ENCODE results near the gene ACO2. TPM values are rescaled to one million over a fixed set of nuclear protein-coding genes. Genes with fewer than 3 reads are reported as not detected.

ACO2 gene
- total and polyA plus RNA-seq, 2 of the 8 experiments (the other 6 are each of a cell fraction or from before 2014, with no cell fraction given): 52.8 to 75.4 TPM

DNA sequence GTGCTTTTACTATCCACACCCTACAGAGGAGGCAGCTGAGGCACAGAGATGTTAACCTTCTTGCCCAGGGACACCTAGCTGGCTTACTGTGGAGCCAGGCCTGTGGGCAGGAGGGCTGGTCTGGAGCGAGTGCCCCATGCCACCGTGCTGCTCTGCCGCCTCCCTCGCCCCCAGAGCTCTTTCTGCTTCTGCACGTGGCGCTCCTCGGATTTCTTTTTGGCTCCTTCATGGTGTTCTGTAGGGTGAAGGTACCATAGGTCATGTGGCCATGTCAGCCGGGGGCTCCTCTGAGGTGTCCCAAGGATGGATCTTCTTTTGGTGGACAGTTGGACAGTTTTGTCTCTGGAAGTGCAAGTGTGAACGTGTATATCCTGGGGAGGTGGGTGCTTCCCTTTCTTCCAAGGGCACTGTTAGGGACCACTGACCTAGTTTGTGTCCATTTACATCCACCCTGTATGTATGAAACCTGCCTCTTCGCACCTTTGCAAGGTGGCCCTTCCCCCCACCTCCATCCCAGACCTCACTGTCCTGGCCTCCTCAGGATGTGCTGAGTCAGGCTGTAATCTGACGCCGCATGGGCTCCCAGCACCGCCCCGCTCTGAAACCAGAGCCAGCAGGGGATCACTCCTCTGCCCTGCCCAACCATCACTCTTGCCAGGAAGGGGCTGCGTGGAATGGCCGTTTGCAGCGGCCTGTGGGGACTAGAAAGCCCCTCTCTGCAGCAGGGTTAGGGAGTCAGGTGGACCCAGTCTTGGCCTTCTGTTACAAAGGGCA is 43.7 kb downstream of the ACO2 start:
- Histone ChIP-seq H4K5ac (ENCODE audit: insufficient read length, low read depth, low read length) (peak overlapping the region; percentile 62), H3K4me2 (ENCODE audit: insufficient read depth in 1 of 2, low read depth in 2 of 2, low read length in 2 of 2) (peak overlapping the region; percentile 34 to 57; a peak in 2 of 4 replicates), H3K18ac (ENCODE audit: extremely low read depth, low read length) (peak overlapping the region; percentile 92), H3K79me2 (ENCODE audit: control insufficient read depth in 1 of 2, insufficient read depth in 2 of 2, low read length in 2 of 2) (no peaks in the 10 kb centered on the region), H3K27ac (ENCODE audit: low read depth, low read length) (peak overlapping the region; percentile 49; the same call in 1 of the 2 replicates), H2AFZ (ENCODE audit: low read length) (no peak overlapping the region), H3K79me1 (ENCODE audit: low read depth, low read length) (peaks cover 4% of the 10 kb centered on the region), H2BK20ac (ENCODE audit: low read length) (peak overlapping the region; percentile 97), H3K4me3 (ENCODE audit: extremely low read depth in 1 of 4, insufficient read depth in 2 of 4, low read depth in 3 of 4, low read length in 4 of 4) (peak overlapping the region in 2 of 4 experiments; percentile 6 to 19; a peak in 2 of 8 replicates), H3K23me2 (ENCODE audit: low read depth, low read length) (no peaks in the 10 kb centered on the region), H4K20me1 (replicated peaks in 1 of 2; ENCODE audit: control insufficient read depth in 1 of 2, insufficient read depth in 2 of 2, low read length in 2 of 2) (no peaks in the 10 kb centered on the region), H2AK5ac (ENCODE audit: low read depth, low read length) (peak overlapping the region; percentile 96), H3K9ac (replicated peaks in 1 of 4; ENCODE audit: extremely low read depth in 1 of 4, low read depth in 3 of 4, low read length in 3 of 4) (0 out of 7 replicates have a peak overlapping the region, but pooled peaks of 1 of the 4 experiments have one; percentile 13), H3K36me3 (ENCODE audit: control insufficient read depth in 2 of 4, insufficient read depth in 4 of 4, low read length in 3 of 4) (peaks cover 0 to 27% (median 7%) of the 10 kb centered on the region in 4 experiments; a peak in 6 of 8 replicates), H2BK120ac (replicated peaks; ENCODE audit: low read depth, low read length) (peak overlapping the region; percentile 89), H4K8ac (ENCODE audit: extremely low read depth, insufficient read depth, low read length) (peak overlapping the region; percentile 26; the same call in 1 of the 2 replicates), H3K27me3 (replicated peaks in 1 of 4; ENCODE audit: control insufficient read depth in 3 of 4, extremely low read depth in 1 of 4, insufficient read depth in 3 of 4, low read length in 3 of 4) (no peaks in the 10 kb centered on the region), H3K4ac (replicated peaks; ENCODE audit: insufficient read length, low read depth, low read length) (peak overlapping the region; percentile 72), H4K91ac (replicated peaks; ENCODE audit: insufficient read length, low read length) (peak overlapping the region; percentile 71), H3K9me3 (ENCODE audit: insufficient read depth in 2 of 2, low read depth in 1 of 2, low read length in 1 of 2) (no peaks in the 10 kb centered on the region), H3K14ac (ENCODE audit: insufficient read length) (no peak overlapping the region), H3K23ac (ENCODE audit: insufficient read length) (no peak overlapping the region), H2BK15ac (ENCODE audit: low read length) (peak overlapping the region; percentile 88; the same call in 1 of the 2 replicates), H2BK5ac (ENCODE audit: low read depth, low read length) (peak overlapping the region; percentile 95), H3K4me1 (replicated peaks in 1 of 4; ENCODE audit: control insufficient read depth in 3 of 4, insufficient read depth in 4 of 4, low read length in 3 of 4) (peaks cover 4 to 16% (median 14%) of the 10 kb centered on the region in 4 experiments), H2BK12ac (ENCODE audit: low read depth, low read length) (peak overlapping the region; percentile 99), H3K56ac (replicated peaks; ENCODE audit: insufficient read length, low read depth, low read length) (no peak overlapping the region)
- ChIA-PET CTCF (ENCODE audit: partially characterized antibody) (interaction anchor here (0.5 to 13.5 kb wide), 11 partner anchors 11 to 110 kb away, joined by 3 to 269 read pairs (median 6); partner anchors contain the start of genes PHF5A and TOB2), POLR2A (ENCODE audit: partially characterized antibody) (interaction anchor here (0.7 to 6.0 kb wide), 14 partner anchors 11 to 132 kb away, joined by 3 to 54 read pairs (median 4); partner anchors contain the start of genes ACO2, PHF5A and TOB2)
- 53% methylated on average over 17 of the region's 17 CpGs; no CpG with 5 or more reads in 1 of the 2 experiments for WGBS, 2 experiments (ENCODE audit: extremely low coverage in 1 of 2, insufficient coverage in 1 of 2, insufficient read length in 1 of 2, insufficient replicate concordance in 2 of 2, low coverage in 1 of 2, low lambda C conversion rate in 2 of 2, missing lambda C conversion rate in 1 of 2)
- DNase-seq (ENCODE audit: low read depth in 1 of 2, low spot score in 2 of 2): peak in 1 of 2 experiments; percentile 81
- FAIRE-seq: peak; percentile 96
- TF ChIP-seq SRF (IDR thresholded peaks at IDR 0.05; ENCODE audit: low read depth, low read length) (no peak), POLR2A (IDR thresholded peaks at IDR 0.05; ENCODE audit: control extremely low read depth in 1 of 2, low read depth in 2 of 2, low read length in 2 of 2) (peak in 1 of 2 experiments; percentile 58; a peak in 1 of 3 replicates), KDM1A (IDR thresholded peaks at IDR 0.05; ENCODE audit: borderline replicate concordance, low read length) (peak; percentile 42; the same call in 1 of the 2 replicates), TAF7 (optimal IDR thresholded peaks at IDR 0.05; ENCODE audit: borderline replicate concordance, low read depth, low read length) (no peak), SP4 (IDR thresholded peaks at IDR 0.05; ENCODE audit: low read length) (no peak), SIN3A (conservative IDR thresholded peaks at IDR 0.05 in 1 of 2, IDR thresholded peaks at IDR 0.05 in 1 of 2; ENCODE audit: low read depth in 1 of 2, low read length in 2 of 2) (0 out of 4 replicates have a peak, but pooled peaks of 1 of the 2 experiments have one; percentile 36), EP300 (IDR thresholded peaks at IDR 0.05; ENCODE audit: borderline replicate concordance in 1 of 2, low read depth in 2 of 2, low read length in 2 of 2) (peak in 1 of 2 experiments; percentile 74; a peak in 1 of 3 replicates), RAD21 (IDR thresholded peaks at IDR 0.05 in 1 of 2, conservative IDR thresholded peaks at IDR 0.05 in 1 of 2; ENCODE audit: low read depth in 2 of 2, low read length in 2 of 2) (peak in 1 of 2 experiments; percentile 21; a peak in 1 of 4 replicates)
- TF ChIP-seq, protein P1, sequence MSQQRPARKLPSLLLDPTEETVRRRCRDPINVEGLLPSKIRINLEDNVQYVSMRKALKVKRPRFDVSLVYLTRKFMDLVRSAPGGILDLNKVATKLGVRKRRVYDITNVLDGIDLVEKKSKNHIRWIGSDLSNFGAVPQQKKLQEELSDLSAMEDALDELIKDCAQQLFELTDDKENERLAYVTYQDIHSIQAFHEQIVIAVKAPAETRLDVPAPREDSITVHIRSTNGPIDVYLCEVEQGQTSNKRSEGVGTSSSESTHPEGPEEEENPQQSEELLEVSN (IDR thresholded peaks at IDR 0.05): peak; percentile 69

Measured in H1 (cell line).